IPS-15b (cell line): ENCODE results near the gene AOC1.

ENCODE experiments used
- H3K27me3 ChIP-seq: one replicate; pipeline ENCODE4 v1.6.1; 2013; ENCODE audit warnings: low read length; ENCODE audit not compliant: control insufficient read depth, insufficient read depth
- H3K36me3 ChIP-seq: one replicate; pipeline ENCODE4 v1.6.1; 2013; ENCODE audit warnings: low read length; ENCODE audit not compliant: control insufficient read depth, insufficient read depth
- H3K4me1 ChIP-seq: one replicate; pipeline ENCODE4 v1.6.1; 2013; ENCODE audit warnings: mild to moderate bottlenecking, low read length; ENCODE audit not compliant: control insufficient read depth, insufficient read depth
- H3K4me3 ChIP-seq: one replicate; pipeline ENCODE4 v1.5.1; 2013; ENCODE audit warnings: low read depth, low read length
- H3K9ac ChIP-seq: one replicate; pipeline ENCODE4 v1.6.1; 2013; ENCODE audit warnings: low read depth, mild to moderate bottlenecking, low read length
- H3K9me3 ChIP-seq: one replicate; pipeline ENCODE4 v1.6.1; 2013; ENCODE audit warnings: mild to moderate bottlenecking, low read length; ENCODE audit not compliant: control insufficient read depth, insufficient read depth

AOC1 gene

GRCh38 chr7:150823043-150823442 lies 29.3 kb upstream of the AOC1 start:
- H3K9me3 ChIP-seq, result no peaks in the 10 kb centered on the region
- no peaks in the 10 kb centered on the region for H3K27me3 ChIP-seq
- no peak overlapping the region for H3K4me3 ChIP-seq
- H3K4me1 ChIP-seq, result no peaks in the 10 kb centered on the region
- H3K9ac ChIP-seq, result no peak overlapping the region
- no peaks in the 10 kb centered on the region for H3K36me3 ChIP-seq

DNA sequence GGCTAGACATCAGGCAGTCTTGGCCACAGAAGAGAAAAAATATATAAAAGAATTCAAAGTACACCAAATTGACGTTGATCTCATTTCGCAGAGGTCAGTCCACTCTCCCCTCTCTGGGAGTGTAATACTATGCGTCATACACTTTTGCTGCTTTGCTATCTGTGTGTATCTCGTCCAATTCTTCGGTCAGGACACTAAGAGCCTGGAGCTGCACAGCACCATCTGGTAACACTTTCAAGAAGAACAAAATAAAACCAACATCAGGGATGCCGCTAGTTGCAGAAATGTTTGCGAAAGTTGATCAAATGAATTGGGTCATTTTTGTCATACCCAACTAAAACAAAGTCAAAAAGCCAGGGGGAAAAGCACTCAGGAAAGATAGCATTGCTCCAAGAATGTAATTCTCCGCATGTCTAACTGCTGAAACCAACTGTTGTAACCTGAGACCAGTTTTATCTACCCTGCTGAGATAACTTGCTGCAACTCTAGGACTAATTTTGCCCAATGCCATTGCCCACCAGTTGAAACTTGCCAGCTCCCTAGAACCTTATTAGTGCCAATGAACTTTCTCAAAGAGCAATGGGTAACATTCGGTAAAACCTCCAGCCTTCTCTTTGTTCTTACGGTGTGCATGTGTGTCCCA lies 28.7 kb upstream of the AOC1 start:
- Histone ChIP-seq H3K9me3 (no peaks in the 10 kb centered on the region), H3K4me1 (no peaks in the 10 kb centered on the region), H3K27me3 (no peaks in the 10 kb centered on the region), H3K4me3 (no peak overlapping the region), H3K9ac (no peak overlapping the region), H3K36me3 (no peaks in the 10 kb centered on the region)

- H3K4me3 ChIP-seq, result no peak overlapping the region
- no peaks in the 10 kb centered on the region for H3K4me1 ChIP-seq
- H3K9ac ChIP-seq, result no peak overlapping the region
- no peaks in the 10 kb centered on the region for H3K27me3 ChIP-seq
- H3K36me3 ChIP-seq, result no peaks in the 10 kb centered on the region
- H3K9me3 ChIP-seq, result no peaks in the 10 kb centered on the region
Observed at GRCh38 chr7:150824379-150825177, 27.7 kb upstream of the AOC1 start.

GRCh38 chr7:150826061-150826849 lies 26.1 kb upstream of the AOC1 start:
- Histone ChIP-seq H3K27me3 (no peaks in the 10 kb centered on the region), H3K36me3 (no peaks in the 10 kb centered on the region), H3K4me3 (no peak overlapping the region), H3K9me3 (no peaks in the 10 kb centered on the region), H3K9ac (no peak overlapping the region), H3K4me1 (no peaks in the 10 kb centered on the region)

- Histone ChIP-seq H3K27me3 (no peaks in the 10 kb centered on the region), H3K9ac (no peak overlapping the region)
Observed at GRCh38 chr7:150828384-150828783, 23.9 kb upstream of the AOC1 start.

GRCh38 chr7:150829426-150829825 lies 22.9 kb upstream of the AOC1 start:
- Histone ChIP-seq H3K4me1 (no peaks in the 10 kb centered on the region), H3K27me3 (no peaks in the 10 kb centered on the region), H3K4me3 (no peak overlapping the region), H3K9me3 (no peaks in the 10 kb centered on the region), H3K9ac (no peak overlapping the region), H3K36me3 (no peaks in the 10 kb centered on the region)

More at GRCh38 chr7:150828384-150828783, 23.9 kb upstream of the AOC1 start:
- no peaks in the 10 kb centered on the region for H3K9me3 ChIP-seq
- no peak overlapping the region for H3K4me3 ChIP-seq
- no peaks in the 10 kb centered on the region for H3K4me1 ChIP-seq
- H3K36me3 ChIP-seq, result no peaks in the 10 kb centered on the region

- Histone ChIP-seq H3K36me3 (no peaks in the 10 kb centered on the region), H3K9ac (no peak overlapping the region), H3K27me3 (no peaks in the 10 kb centered on the region), H3K4me3 (no peak overlapping the region), H3K9me3 (no peaks in the 10 kb centered on the region), H3K4me1 (no peaks in the 10 kb centered on the region)
Observed at GRCh38 chr7:150830937-150831336, 21.4 kb upstream of the AOC1 start.

DNA sequence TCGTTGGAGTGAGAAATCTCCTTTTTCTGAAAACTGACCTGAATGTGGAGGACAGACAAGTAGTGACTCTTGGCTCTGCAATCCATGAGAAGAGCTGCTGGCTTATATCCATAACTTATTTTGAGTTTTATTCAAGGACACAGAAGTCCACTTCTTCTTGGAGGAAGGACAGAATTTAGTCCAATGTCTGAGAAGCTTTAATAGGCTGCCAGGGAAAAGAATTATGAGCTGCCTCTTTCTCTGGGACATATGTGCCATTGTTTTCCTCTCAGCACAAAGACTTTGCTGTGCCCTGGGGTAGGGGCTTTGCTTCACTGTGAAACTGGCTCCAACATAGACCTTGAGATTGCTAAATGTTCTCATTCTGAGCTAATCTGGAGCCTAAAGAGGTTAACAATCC lies 20.5 kb upstream of the AOC1 start:
- H3K36me3 ChIP-seq, result no peaks in the 10 kb centered on the region
- H3K9me3 ChIP-seq, result no peaks in the 10 kb centered on the region
- no peaks in the 10 kb centered on the region for H3K27me3 ChIP-seq
- no peaks in the 10 kb centered on the region for H3K4me1 ChIP-seq
- H3K4me3 ChIP-seq, result no peak overlapping the region
- H3K9ac ChIP-seq, result no peak overlapping the region

- Histone ChIP-seq H3K9ac (no peak overlapping the region), H3K36me3 (no peaks in the 10 kb centered on the region), H3K9me3 (no peaks in the 10 kb centered on the region), H3K4me3 (no peak overlapping the region), H3K4me1 (no peaks in the 10 kb centered on the region), H3K27me3 (no peaks in the 10 kb centered on the region)
Observed at GRCh38 chr7:150835019-150835418, 17.3 kb upstream of the AOC1 start.

- no peak overlapping the region for H3K4me3 ChIP-seq
- no peaks in the 10 kb centered on the region for H3K27me3 ChIP-seq
- H3K9ac ChIP-seq, result no peak overlapping the region
- H3K36me3 ChIP-seq, result no peaks in the 10 kb centered on the region
- no peaks in the 10 kb centered on the region for H3K4me1 ChIP-seq
- H3K9me3 ChIP-seq, result no peaks in the 10 kb centered on the region
Observed at GRCh38 chr7:150835702-150836280, 16.5 kb upstream of the AOC1 start.

DNA sequence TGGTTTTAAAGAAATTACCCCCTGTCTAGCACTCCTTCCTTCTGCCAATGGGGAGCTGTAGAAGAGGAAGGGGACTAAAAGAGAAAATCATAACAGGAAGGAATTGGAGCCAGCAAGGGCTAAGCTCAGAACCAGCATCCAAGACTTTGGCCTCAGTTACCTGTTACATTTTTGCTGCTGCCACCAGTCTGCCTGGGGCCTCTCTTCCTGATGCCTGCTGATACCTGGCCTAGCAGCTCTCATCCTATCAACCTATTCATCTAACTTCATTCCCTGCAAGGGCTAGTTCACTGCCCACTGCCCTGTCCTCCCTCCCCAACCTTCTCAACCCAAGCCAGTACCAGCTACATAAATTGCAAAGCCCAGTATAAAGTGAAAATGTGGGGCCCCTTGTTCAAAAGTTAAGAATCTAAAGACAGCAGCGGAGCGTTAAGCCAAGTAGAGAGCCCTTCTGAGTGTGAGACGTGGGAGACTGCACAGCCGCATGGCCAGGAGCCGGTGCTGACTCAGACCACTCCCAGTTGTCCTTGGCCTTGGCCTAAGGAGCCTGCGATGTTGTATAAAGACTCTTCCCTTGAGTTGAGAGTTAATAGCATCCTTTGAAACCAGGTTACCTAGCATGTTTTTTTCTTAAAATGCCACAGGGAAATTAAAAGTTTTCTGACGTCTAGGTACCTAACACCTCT lies 13.2 kb upstream of the AOC1 start:
- H3K4me1 ChIP-seq, result no peaks in the 10 kb centered on the region
- no peaks in the 10 kb centered on the region for H3K36me3 ChIP-seq
- H3K9me3 ChIP-seq, result no peaks in the 10 kb centered on the region
- no peaks in the 10 kb centered on the region for H3K27me3 ChIP-seq
- H3K4me3 ChIP-seq, result no peak overlapping the region
- no peak overlapping the region for H3K9ac ChIP-seq
